GM20000 (cell line): ENCODE measurements around the gene ZBTB37.

Experiments used
- DNase-seq: peaks from one replicate; pipeline ENCODE4 v3.0.0; 2012; ENCODE audit warnings: low spot score
- CTCF ChIP-seq: IDR thresholded peaks from 2 replicates; pipeline ENCODE4 v1.5.1; 2012; ENCODE audit warnings: mild to moderate bottlenecking, control low read depth; ENCODE audit errors: extremely low read depth, missing control alignments

ZBTB37 gene

GRCh38 chr1:173884701-173885100 is 16.5 kb downstream of the ZBTB37 start:
- no peak for TF ChIP-seq CTCF

GRCh38 chr1:173886746-173887611 is 18.8 kb downstream of the ZBTB37 start:
- TF ChIP-seq CTCF = no peak
- no peak for DNase-seq

More at GRCh38 chr1:173884701-173885100, 16.5 kb downstream of the ZBTB37 start:
- no peak for DNase-seq

DNA sequence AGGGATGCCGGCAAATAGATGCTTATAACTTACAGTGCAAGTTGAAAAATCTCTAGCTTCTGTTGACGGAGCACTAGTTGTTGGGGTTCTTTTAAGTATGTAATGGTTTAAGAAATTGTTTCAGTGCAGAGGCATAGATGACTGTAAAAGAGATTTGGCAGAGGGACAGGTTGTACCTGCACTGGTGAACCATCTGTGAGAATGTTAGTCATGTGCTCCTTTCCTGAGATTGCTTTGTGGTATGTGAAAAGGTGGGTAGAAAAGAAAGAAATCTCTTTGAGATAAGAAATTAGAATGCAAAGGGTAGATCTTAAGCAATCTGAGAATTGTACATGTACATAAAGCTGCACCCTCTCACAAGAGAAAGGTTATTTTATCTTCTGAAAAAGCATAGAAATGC is 19.4 kb downstream of the ZBTB37 start:
- no peak for TF ChIP-seq CTCF
- no peak for DNase-seq

DNA sequence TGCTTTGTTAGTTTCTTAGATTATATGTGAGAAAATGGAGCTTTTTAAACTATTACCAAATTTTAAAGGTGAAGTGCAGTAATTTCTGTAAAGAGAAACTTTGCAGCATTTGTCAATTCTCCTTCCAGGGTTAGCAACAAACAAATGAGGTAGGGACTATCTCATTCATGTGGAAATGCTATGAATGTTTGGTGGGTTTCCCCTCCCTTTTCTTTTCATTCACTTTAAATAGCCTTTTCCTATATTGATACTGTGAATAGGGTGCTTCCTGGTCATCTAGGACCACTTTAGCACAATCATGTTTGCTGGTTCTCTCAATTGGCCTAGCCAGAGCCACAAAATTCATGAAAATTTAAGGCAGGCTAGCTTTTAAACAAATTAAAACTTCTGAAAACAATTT is 20.6 kb downstream of the ZBTB37 start:
- no peak for TF ChIP-seq CTCF
- DNase-seq = no peak

- TF ChIP-seq CTCF = no peak
- no peak for DNase-seq
Measured at GRCh38 chr1:173889885-173890284, 21.7 kb downstream of the ZBTB37 start.

DNA sequence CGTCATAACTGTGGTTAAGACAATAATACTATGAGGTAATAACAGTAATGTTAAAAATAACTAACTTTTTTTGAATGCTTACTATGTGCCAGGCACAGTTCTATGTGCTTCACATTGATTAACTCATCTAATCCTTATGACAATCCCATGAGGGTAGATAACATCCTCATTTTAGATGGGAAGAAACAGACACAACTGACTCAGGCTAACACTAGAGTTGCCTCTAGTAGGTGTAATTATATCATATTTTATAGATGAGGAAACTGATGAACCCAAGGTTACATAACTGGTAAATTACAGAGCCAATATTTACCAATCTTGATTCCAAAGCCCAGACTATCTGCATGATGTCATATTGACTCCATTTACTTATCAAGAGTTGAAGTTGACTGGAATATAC is 25.4 kb downstream of the ZBTB37 start:
- no peak for TF ChIP-seq CTCF
- DNase-seq = no peak

GRCh38 chr1:173894189-173894588 is 26.0 kb downstream of the ZBTB37 start:
- no peak for DNase-seq
- no peak for TF ChIP-seq CTCF
